Activated CD4-positive, alpha-beta T cell treated with anti-CD3 and anti-CD28 coated beads, Interleukin-2, amount 50 U/mL, for 48 hours (primary cell): ENCODE results near the gene LMTK3.
A peak's percentile ranks its signal among the peaks of the same experiment; 100 is the strongest.
"Not testable (repeated sequence)": the region's sequence is repeated elsewhere in the genome, so short reads cannot be mapped to it uniquely, and the experiment has no call there.

ENCODE experiments used
- DNase-seq, 2 experiments: peaks; one replicate each; pipeline ENCODE4 v3.0.0-alpha.2; 2020

LMTK3 gene

DNA sequence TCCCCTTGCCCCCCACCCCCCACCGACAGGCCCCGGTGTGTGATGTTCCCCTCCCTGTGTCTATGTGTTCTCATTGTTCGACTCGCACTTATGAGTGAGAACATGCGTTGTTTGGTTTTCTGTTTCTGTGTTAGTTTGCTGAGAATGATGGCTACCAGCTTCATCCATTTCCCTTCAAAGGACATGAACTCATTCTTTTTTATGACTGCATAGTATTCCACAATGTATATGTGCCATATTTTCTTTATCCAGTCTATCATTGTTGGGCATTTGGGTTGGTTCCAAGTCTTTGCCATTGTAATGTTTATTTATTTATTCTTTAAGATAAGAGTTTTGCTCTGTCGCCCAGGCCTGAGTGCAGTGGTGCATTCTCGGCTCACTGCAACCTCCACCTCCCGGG, 26.4 kb upstream of the LMTK3 start:
- not testable (repeated sequence) for DNase-seq

DNA sequence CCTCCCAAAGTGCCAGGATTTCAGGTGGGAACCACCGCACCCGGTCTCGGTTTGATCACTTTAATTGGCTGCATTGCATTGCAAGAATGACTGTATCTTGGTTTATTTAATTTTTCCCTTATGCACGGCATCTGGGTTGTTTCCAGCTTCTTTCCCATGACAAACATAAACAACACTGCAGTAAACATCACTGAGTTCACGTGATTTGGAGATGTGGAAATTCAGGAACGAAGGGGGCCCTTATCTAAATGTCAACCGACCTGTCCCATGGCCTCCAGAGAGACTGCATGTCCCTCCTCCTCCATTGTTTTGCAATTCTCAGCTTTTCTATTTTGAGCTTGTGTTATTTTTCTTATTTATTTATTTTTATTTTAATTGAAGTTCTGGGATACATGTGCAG, 25.9 kb upstream of the LMTK3 start:
- DNase-seq = no peak

DNA sequence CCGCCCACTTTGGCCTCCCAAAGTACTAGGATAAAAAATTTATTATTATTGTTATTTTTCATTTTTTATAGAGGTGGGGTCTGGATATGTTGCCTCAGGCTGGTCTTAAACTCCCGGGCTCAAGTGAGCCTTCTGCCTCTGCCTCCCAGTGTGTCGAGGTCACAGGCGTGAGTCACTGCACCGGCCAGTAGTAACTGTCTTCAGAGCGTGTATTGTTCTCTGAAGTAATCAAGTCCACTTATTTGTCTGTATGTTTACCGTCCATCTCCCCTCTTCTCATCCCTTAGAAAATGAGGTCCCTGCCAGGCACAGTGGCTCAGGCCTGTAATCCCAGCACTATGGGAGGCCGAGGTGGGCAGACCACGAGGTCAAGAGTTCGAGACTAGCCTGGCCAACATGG, 22.1 kb upstream of the LMTK3 start:
- DNase-seq = no peak

DNA sequence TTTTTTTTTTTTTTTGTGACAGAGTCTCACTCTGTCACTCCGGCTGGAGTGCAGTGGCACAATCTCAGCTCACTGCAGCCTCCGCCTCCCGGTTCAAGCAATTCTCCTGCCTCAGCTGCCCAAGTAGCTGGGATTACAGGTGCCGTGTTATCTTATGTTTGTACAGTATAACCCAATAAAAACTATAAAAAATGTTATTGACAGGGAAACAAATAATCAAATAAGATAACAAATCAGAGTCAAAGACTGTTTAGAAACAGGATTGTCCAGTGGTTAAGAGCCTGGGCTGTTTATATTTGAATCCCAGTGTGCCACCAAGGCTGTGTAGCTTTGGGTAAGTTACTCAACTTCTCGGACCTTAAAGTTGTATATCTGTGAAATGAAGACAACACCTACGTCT, 19.1 kb upstream of the LMTK3 start:
- DNase-seq = no peak

DNA sequence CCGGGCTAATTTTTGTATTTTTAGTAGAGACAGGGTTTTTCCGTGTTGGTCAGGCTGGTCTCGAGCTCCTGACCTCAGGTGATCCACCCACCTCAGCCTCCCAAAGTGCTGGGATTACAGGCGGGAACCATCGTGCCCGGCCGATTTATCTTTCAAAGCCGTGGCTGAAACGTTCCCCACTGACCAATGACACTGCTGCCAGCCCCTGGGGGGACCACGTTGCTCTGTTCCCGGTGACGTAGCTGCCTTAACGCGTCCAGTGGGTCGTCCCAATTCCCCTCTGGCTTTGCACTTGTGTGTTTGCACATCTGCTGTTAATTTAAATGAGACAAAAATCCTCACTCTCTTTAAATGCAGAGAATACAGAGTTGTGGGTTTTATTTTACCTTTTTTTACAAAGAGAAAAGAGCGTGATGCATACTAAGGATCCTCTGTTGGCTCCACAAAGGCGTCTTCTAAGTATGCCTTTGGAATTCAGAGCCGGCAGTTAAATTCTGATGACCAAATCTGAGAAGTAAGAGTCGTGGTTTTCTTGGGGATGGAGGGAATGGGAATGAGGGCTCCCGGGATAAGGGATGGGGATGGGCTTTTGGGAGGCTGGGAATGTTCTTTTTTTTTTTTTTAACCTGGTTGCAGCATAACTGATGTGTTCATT, 18.6 kb upstream of the LMTK3 start:
- no peak for DNase-seq

DNA sequence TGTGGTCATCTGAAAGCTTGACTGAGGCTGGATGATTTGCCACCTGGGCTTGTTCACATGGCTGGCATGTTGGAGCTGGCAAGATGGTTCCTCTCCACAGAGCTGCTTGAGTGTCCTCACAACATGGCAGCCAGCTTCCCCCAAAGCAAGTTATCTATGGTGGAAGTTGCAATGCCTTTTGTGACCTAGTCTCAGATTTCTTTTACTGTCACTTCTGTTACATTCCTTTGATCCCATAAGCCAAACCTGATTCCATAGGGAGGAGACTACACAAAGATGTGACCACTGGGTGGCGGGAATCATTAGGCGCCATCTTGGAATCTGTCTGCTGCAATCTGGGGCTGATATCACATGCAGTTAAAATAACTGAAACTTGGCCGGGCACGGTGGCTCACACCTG, 17.5 kb upstream of the LMTK3 start:
- DNase-seq = no peak

DNA sequence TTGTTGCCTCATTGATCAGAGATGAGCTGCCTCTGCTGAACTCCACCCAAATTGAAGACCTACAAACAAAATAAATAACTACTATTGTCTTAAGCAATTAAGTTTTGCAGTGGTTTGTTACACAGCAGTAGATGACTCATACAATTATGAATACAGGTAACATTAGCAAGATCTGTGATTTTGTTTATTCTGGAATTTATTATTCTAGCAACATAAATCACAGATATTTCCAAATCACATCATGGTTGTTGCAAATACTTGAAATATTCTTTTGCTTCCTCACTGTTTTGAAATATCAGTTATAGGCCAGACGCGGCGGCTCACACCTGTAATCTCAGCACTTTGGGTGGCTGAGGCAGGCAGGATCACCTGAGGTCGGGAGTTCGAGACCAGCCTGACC, 13.1 kb upstream of the LMTK3 start:
- DNase-seq = no peak

DNA sequence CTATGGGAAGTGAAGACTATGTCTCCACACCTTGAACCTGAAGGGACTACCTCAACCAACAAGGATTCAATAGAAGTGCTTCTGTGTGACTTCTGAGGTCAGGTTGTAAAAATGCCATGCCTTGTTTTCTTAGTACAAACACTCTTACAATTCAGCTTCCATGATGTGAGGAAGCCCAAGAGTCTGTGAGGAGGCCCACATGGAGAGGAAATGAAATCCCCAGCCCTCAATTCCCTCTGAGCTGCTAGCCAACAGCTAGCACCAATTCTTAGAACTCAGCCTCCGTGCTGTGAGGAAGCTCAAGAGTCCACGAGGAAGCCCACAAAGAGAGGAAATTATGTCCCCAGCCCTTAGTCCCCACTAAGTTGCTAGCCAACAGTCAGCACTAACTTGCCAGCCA, 12.6 kb upstream of the LMTK3 start:
- no peak for DNase-seq

DNA sequence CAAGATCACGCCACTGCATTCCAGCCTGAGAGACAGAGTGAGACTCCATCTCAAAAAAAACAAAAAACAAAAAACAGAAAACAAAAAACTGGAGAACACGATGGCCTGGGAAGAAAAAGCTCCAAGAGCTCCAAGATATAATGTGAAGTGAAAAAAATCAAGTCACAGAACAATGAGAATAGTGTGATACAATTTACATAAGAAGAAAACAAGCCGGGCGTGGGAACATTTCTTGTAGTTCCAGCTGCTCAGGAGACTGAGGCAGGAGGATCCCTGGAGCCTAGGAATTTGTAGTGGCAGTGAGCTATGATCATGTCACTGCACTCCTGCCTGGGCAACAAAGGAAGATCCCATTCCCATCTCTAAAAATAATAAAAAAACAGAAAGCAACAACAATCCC, 8.5 kb upstream of the LMTK3 start:
- no peak for DNase-seq

DNA sequence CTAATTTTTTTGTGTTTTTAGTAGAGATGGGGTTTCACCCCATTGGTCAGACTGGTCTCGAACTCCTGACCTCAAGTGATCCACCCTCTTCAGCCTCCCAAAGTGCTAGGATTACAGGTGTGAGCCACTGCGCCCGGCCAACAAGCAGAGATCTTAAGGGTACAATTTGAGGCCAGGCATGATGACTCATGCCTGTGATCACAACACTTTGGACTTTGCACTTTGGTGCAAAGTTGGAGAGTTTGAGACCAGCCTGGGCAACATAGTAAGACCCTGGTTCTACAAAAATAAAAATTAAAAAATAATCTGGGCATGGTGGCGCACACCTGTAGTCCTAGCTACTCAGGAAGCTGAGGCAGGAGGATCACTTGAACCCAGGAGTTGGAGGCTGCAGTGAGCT, 7.8 kb upstream of the LMTK3 start:
- not testable (repeated sequence) for DNase-seq

DNA sequence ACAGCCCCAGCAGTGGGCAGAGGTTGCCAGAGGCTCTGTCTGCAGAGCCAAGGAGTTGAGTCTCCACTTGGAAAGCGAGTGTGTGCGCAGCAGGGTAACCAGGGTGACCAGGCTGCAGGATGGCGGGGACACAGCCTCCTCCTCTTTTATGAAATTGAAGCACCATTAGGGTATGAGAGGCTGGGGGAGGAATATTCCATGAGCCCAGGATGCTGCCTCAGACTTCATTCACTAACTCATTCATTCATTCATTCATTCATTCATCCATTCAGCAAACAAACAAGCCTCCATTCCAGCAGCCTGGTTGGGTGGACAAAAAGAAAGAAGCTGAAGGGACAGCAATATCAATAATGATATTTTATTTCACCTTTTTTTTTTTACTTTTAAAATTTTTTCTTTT, 6.6 kb upstream of the LMTK3 start:
- DNase-seq = no peak

DNA sequence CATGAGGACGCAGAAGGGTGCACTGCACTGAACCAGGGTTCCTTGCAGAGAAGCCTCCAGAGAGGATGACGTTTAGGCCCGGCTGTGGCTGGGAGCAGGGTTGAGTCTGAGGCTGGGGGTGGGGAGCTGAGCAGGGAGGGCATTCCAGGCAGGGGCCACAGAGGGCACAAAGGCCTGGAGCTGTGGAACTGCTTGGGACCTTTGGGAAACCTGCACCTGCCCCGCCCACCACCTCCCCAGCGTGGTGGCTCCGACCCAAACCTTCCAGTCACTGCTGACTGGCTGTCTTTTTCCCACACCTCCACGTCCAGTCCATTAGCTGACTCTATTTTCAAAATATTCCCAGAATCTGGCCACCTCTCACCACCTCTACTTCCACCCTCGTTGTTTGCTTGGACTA, 4.9 kb upstream of the LMTK3 start:
- no peak for DNase-seq

DNA sequence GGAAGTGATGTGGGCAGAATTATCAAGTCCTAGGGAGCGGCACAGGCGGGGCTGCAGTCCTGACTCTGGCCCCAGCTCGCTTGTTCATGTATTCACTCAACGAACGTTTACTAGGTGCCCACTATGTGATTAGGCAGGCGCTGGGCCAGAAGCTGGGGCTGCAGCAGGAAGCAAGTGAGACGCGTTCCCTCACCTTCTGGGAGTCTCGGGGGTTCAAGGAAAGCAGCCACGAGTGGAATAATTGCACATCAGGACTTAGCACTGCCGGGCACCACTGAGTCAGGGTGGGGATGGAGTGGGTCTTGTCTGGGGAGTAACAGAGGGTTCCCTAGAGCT, 2.5 kb upstream of the LMTK3 start:
- no peak for DNase-seq

DNA sequence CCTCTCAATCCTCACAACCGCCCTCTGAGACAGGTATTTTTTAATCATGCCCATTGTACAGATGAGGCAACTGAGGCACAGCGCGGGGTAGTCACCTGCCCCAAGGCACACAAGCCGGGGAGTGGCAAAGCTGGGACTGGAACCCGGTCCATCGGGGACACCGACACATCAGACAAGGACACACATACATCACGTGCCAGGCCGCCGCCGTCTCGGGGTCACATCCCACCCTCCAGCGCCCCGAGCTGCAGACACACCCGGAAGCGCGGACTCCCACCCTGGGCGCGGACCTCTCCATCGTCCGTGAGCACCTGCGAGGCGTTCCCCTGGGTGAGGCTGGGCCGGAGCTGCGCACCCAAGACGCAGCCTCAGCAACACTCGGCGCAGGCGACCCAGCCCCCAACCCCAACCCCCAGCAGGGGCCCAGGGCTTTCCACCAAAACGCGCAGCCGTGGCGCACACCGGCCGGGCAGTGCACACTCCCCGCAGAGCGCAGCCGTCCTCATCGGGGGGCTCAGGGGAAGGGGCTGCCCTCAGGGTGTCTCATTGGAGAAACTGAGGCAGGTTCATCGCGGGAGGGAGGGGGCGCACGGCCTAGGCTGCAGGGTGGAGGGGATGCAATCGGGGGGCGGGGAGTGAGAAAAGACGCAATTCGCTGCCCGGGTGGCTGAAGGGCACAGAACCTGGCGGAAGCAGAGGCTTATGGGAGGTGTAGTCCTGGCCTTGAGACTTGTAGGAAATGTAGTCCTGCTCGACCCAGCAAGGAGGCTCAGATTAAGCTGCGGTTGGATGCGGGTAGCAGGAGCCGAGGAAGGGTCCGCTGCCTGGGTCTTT, 1.9 kb upstream of the LMTK3 start:
- DNase-seq = peak; percentile 72 to 83

DNA sequence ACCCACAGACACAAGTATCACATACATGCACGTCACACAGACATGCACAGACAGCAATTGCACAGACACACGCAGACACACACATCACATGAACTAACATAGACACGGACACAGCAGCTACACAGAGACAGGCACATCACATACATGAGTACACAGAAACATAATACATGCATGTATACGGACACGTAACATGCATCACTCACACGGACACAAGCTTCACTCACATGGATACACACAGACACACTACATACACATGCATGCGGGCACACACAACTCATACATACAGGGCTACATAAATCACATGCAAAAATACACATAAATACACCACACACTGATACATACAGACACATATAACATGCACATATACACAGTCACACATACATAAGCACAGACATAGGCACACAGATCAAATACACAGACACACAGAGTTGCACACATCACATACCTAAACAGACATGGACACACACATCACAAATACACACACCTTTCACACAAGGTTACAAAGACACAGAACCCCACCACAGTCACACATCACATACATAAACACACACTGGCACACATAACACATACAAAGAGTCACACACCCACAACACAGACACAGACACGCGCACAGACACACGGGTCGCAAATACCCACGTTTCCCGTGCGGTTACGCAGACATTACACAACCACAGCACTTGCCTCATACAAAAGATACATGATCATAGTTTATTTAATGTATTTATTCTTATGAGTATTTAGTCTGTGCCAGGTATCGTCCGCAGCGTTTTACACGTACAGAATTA, 1.1 kb upstream of the LMTK3 start:
- DNase-seq = no peak

DNA sequence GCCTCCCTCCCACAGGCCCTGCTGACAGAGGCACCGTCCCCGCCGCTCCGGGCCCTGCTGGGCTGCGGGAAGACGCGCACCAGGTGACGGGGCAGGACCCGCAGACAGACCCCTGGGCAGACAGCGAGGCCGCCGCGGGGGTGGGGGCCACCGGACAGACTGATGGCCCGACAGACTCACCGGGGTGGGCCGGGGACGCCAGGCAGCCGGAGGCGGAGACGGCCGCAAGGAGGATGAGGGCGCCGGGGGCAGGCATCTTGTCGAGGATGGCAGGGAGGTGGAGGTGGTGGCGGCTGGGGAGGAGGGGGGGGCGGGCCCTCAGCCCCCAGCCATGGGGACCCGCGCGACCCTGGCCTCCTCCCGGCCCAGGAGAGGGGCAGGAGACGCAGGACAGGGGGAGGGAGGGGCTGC, 309 bp downstream of the LMTK3 start:
- DNase-seq = no peak

DNA sequence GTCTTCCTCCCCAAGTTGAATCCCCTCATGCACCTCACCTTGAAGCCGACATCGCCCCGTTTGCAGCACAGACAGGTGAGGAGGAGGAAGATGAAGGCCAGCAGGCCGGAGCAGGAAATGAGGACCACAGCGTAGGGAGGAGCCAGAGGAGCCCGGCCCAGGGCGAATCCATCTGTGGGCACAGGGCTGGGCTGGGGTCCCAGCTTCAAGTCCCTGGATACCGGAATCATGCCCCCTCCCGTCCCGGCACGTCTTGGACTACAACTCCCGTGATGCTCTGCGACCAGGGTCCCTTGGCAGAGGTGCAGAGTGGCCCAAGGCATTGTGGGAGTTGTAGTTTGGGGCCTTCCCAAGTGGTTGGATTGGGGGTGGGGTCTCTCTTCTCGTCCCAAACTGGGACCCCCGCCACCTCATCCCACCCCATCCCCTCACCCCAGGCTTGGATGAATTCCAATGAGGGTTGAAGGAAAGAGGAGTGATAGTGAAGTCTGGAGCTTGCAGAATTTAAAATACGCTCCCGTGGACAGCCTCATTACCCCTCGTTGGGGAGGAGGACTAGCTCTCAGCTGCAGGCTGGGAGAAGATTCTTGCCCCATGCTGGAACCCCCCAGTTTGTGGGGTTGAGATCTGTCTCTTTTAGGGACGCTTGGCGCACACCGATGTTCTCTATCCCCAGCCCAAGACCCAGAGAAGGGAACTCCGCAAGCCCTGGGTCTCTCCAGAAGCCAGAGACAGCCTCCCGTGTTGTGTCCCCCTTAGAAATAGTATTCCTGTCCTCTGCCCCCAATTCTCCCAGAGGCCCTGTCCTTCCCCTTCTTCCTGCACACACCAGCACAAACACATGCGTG, 990 bp downstream of the LMTK3 start:
- DNase-seq = peak; percentile 75 to 80

DNA sequence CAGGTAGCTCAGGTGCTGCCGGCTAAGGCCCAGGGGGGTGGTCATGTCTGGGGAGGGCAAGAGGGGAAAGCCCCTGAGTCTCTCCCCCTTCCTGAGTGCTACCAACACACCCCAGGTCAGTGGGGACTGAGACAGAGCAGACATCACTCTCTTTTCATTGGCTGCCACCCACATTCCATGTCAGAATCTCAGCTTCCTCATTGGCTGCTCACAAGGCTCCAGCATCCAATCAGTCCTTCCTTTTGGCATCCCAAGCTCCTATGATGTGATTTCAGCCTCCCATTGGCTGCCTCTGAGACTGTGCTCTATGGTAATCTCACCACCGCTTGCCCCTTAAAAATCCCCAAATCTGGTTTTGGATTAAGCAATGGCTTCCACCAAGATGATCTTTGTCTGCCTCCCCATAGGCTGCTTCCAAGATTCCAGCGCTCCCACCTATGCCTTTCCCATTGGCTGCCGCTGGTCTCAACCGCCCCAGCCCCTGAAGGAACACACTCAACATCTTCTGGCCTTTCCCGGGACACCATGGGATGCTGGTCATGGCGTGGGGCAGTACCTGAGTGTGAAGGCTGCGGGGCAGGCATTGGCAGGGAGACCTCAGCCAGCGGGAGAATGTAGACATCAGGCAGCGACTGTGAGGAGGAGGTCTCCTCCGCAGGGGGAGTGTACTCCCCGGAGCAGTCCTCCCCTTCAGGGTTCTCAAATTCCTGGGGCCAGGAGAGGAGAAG, 2.0 kb downstream of the LMTK3 start:
- no peak for DNase-seq

DNA sequence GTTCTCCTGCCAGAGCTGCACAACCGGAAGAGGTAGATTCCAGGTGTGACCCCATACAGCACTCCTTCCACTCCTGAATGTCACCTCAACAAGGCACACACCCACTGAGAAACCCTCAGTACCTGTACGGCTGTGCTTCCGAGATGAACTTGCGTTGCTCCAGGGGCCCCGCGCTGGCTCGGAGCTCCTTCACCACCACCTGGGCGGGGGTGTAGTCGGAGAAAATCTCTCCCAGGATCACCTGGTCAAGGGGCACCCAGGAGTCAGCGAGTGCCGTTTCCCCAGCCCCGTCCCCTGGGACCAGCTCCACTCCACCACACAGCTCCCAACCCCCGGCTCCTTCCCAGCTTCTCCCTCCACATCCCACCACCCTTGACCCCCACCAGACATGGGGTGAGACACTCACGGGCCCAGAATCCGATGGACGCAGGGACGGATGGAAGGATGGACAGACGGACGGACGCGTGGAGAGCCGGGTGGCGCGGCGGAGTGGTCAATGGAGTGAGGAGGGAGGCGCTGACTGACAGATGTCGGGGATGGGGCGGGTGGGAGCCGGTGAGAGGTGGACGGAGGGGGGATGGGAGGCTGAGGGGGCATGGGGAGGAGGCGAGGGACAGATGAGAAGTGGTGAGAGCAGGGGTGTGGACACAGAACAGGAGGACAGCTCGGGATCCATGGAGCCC, 2.8 kb downstream of the LMTK3 start:
- DNase-seq = no peak

DNA sequence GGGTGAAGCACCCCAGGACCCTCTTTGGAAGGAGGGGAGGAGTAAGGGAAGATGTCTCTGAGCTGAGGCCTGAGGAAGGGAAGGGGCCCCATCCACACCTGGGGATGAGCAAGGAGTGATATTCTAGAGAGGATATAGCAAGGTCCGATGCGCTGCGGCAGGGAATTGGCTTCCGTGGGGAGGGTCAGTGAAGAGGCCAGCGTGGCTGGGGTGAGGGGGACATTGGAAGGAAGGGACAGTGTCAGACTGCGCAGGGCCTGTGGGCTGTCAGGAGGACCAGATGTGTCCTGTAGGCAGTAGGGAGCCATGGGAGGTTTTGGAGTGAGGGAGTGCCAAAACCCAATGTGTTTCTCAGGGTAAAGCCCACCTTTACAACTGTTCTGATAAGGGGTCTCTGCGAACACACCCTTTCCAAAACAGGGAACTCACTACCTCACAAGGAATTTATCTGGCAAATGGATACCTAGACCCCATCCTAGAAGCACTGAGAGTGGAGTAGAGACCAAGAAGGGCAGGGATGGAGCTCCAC, 3.7 kb downstream of the LMTK3 start:
- no peak for DNase-seq

DNA sequence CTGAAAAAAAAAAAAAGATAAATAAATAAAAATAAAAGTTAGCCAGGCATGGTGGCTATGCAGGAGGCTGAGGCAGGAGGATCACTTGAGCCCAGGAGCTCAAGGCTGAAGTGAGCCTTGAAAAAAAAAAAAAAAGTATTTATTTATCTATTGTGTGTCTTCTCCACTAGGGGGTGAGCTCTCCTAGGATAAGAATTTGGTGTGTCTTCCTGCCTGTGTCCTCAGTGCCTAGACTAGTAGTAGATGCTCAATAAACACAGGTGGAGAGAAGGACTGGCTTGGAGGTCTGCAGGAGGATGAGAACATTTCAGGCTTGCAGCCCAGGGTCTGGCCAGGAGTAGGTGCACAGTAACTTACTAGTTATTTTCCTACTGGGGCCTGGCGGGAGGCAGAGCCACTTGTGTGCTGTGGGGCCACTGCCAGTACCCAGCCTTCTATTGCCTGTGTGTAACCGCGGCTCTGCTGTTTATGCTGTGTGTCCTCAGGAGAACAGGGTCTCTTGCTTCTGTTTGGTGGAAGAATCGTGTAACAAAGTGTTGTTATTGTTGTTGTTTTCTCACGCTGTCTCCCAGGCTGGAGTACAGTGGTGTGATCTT, 5.4 kb downstream of the LMTK3 start:
- DNase-seq = no peak
